Left ventricle myocardium inferior (tissue), 1 donor: ENCODE measurements around the gene CHRM4. TPM values are rescaled to one million over a fixed set of nuclear protein-coding genes. Genes with fewer than 3 reads are reported as not detected.
A peak's percentile ranks its signal among the peaks of the same experiment; 100 is the strongest.

Experiments
- DNase-seq: peaks from one replicate; pipeline ENCODE4 v3.0.0-alpha.2; 2020
- H3K27ac ChIP-seq: fragments of 200-600 bp; replicated peaks from 2 replicates; pipeline ENCODE4 v1.8.0; 2021
- H3K27me3 ChIP-seq: fragments of 200-600 bp; 2 replicates; pipeline ENCODE4 v1.8.0; 2021; ENCODE audit warnings: low read depth
- H3K36me3 ChIP-seq: fragments of 200-600 bp; 2 replicates; pipeline ENCODE4 v1.8.0; 2021
- H3K4me1 ChIP-seq: fragments of 200-600 bp; 2 replicates; pipeline ENCODE4 v1.8.0; 2021
- H3K4me3 ChIP-seq: fragments of 200-600 bp; 2 replicates; pipeline ENCODE4 v1.8.0; 2021; ENCODE audit warnings: mild to moderate bottlenecking, moderate library complexity
- H3K9me3 ChIP-seq: fragments of 200-600 bp; replicated peaks from 2 replicates; pipeline ENCODE4 v1.8.0; 2021
- intact Hi-C: fragments of 100-400 bp; cut with micrococcal nuclease; formaldehyde crosslinking; loops from one replicate; pipeline ENCODE4 v1.11.0; 2022
- total RNA-seq: library from RNA; stranded (reverse); fragmentation: NEBNext Ultra II Directional; extraction: Animal tissue kit (Norgen Biotek cat#: 25700); gene quantifications from one replicate; pipeline ENCODE4 v1.2.1, GENCODE V29; 2021
- TF ChIP-seq, protein P1 (sequence below): fragments of 200-600 bp; IDR thresholded peaks from 2 replicates; pipeline ENCODE4 v1.8.0; 2021; ENCODE audit warnings: antibody characterized with exemption, mild to moderate bottlenecking, borderline replicate concordance
- donor health status: DM: no; HTN: yes; CAD: no; lungs with severe emphysema.

The CHRM4 gene
- total RNA-seq, 1 donor from 2014 or later = not detected

DNA sequence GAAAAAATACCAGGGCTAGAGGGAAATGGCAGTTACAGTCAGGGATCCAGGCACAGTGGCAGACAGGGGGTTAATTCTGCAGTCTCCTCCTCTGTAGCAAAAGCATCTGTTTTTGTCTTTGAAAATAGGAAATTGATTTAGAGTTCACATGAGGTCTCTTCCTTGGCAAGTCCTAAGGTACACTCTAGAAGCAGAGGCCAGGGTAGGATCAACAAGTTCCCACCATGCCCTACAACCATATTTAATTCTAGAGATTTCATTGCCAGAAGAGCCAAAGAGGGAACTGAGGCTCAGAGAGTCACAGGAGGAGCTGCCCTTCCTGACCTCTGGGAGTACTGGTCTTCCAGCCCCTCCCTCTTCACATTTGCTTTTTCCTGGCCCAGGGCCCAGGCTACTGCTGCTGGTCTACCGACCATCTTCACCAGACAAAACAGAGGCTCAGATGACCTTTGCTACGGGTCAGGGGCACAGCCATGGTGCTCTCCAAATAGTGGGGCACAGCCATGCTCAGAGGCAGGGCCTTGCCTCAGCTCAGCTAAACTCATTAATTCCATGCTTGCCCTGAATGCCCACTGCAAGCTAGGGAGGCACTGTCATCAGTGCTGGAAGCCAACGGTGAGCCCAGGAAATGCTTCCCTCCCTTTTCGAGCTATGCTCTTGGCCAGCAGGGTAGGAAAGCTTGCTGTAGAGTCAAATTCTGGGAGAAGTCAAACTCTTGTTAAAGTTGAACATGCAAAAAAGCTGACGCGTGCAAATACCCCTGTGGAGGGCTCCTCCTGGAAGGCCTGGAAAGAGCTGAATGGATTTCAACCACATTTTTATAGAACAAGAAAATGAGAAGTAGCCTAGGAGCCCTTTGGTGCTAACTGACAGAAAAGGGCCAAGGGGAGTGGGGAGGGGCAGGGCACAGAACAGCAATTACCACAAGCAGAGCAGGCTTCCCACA lies 11.7 kb upstream of the CHRM4 start:
- Histone ChIP-seq H3K4me1 (peaks cover 29% of the 10 kb centered on the region), H3K27ac (peak overlapping the region; percentile 52), H3K27me3 (no peaks in the 10 kb centered on the region), H3K36me3 (peaks cover 49% of the 10 kb centered on the region), H3K4me3 (no peak overlapping the region), H3K9me3 (no peaks in the 10 kb centered on the region)
- intact Hi-C loops = no loop called here
- TF ChIP-seq, protein P1, sequence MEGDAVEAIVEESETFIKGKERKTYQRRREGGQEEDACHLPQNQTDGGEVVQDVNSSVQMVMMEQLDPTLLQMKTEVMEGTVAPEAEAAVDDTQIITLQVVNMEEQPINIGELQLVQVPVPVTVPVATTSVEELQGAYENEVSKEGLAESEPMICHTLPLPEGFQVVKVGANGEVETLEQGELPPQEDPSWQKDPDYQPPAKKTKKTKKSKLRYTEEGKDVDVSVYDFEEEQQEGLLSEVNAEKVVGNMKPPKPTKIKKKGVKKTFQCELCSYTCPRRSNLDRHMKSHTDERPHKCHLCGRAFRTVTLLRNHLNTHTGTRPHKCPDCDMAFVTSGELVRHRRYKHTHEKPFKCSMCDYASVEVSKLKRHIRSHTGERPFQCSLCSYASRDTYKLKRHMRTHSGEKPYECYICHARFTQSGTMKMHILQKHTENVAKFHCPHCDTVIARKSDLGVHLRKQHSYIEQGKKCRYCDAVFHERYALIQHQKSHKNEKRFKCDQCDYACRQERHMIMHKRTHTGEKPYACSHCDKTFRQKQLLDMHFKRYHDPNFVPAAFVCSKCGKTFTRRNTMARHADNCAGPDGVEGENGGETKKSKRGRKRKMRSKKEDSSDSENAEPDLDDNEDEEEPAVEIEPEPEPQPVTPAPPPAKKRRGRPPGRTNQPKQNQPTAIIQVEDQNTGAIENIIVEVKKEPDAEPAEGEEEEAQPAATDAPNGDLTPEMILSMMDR = no peak
- peak; percentile 22 for DNase-seq

DNA sequence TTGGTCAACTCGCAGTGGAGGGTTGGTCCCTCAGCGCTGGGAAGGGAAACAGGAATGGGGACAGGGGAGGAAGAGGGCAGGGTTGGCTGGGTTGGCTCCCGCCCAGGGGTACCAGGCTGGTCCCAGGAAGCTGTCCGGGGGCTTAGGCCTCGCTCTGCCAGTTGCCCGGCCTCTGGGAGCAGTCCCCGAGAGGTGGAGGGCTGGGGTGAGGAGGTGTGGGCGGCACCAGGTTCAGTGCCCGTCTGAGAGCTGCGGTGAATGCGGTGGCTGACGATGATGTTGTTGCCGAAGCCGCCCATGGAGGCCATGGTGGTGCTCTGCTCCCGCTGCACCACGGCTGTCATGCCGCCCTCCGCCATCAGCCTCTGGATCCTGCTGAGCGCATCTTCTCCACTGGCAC lies 6.0 kb upstream of the CHRM4 start:
- TF ChIP-seq, protein P1 = no peak
- H3K27me3 ChIP-seq = no peaks in the 10 kb centered on the region
- H3K9me3 ChIP-seq = no peaks in the 10 kb centered on the region
- no peak overlapping the region for H3K27ac ChIP-seq
- H3K4me1 ChIP-seq = peaks cover 9% of the 10 kb centered on the region
- H3K36me3 ChIP-seq = peaks cover 37% of the 10 kb centered on the region
- intact Hi-C loops = no loop called here
- H3K4me3 ChIP-seq = no peak overlapping the region
- DNase-seq = no peak

DNA sequence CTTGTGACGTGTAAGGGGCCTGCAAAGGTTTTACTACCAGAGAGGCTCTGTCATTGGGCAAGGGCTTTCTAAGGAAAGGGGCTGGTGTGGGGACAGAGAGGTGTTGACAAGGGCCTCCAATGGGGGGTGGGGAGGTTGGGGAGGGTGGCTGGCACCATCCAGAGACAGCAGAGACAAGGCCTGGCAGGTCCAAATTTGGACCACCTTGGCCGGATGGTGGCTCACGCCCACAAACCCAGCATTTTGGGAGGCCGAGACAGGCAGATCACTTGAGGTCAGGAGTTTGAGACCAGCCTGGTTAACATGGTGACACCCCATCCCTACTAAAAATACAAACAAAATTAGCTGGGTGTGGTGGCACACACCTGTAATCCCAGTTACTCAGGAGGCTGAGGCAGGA lies 2.2 kb upstream of the CHRM4 start:
- peaks cover 44% of the 10 kb centered on the region for H3K4me1 ChIP-seq
- TF ChIP-seq, protein P1 = no peak

DNA sequence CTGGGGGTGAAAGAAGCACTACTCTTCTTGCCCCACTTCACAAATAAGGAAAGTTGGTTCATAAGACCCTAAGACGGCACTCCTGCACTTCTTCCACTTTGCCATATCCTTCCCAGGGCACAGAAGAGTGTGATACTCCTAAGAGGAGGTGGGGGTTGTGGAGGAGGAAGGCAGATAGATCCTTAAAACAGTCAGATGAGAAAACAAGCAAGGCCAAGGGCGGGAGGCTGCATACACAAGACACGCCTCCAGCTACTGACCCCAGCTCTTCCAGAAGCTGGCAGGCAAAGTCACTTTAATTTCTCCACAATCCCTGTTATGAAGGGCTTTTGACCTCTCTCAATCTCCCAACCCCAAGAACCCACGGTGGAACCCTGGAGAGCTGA lies 1.6 kb upstream of the CHRM4 start:
- intact Hi-C loops = no loop called here
- Histone ChIP-seq H3K36me3 (peaks cover 25% of the 10 kb centered on the region), H3K4me3 (peak overlapping the region; percentile 63), H3K27ac (no peak overlapping the region), H3K27me3 (peaks cover 42% of the 10 kb centered on the region), H3K4me1 (peaks cover 44% of the 10 kb centered on the region), H3K9me3 (no peaks in the 10 kb centered on the region)
- TF ChIP-seq, protein P1 = no peak
- DNase-seq = no peak

More for the DNA sequence above, 2.2 kb upstream of the CHRM4 start:
- no peak overlapping the region for H3K4me3 ChIP-seq
- no peak overlapping the region for H3K27ac ChIP-seq
- H3K27me3 ChIP-seq = peaks cover 37% of the 10 kb centered on the region
- DNase-seq = no peak
- no peaks in the 10 kb centered on the region for H3K9me3 ChIP-seq
- intact Hi-C loops = no loop called here
- H3K36me3 ChIP-seq = peaks cover 29% of the 10 kb centered on the region

DNA sequence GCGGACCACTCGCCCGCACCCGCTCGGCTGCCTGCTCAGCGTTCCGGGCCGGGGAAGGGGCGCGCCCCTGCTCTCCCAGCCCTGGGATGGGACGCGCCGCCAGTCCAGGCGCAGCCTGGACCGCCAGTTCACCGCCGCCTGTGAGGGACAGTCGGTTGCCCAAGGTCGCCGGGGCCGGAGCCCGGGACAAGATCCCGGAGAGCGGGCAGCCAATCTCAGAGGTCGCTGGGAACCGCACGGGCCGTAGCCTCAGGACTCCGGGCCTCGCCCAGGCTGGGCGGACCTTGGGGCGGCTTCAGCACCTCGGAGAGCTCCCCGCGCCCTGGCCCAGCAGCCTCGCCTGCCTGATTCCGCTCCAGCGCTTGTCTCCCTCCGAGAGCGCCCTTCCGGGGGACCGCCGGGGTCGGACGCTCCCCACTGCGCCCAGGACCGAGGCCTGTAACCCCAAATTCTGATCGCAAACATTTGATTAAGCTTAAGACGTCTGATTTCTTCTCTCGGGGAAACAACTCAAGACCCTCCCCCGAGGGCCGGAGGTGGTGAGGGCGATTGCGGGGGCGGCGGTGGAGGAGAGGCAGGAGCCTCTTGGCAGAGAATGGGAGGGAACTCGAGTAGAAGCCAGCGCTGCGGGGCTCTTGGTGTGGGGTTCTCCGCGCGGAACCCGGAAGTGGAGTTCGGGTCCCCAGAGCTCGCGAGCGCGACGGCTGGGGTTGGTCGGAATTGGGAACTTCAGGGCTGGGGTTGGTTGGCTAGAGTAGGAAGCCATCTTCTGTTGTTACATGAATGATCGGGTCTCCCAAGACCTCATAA lies 1.1 kb upstream of the CHRM4 start:
- intact Hi-C loops = no loop called here
- peak; percentile 87 for DNase-seq
- TF ChIP-seq, protein P1 = no peak
- H3K27ac ChIP-seq = no peak overlapping the region
- H3K27me3 ChIP-seq = peaks cover 48% of the 10 kb centered on the region
- H3K36me3 ChIP-seq = peaks cover 19% of the 10 kb centered on the region
- peak overlapping the region; percentile 63 for H3K4me3 ChIP-seq
- peaks cover 44% of the 10 kb centered on the region for H3K4me1 ChIP-seq
- H3K9me3 ChIP-seq = no peaks in the 10 kb centered on the region
